GM21825 (cell line): ENCODE results near the gene MAVS.

Source experiments
- ATAC-seq: cut with Tn5 transposase; IDR thresholded peaks from one replicate; pipeline ENCODE4 v1.9.1; 2021; ENCODE audit warnings: mild to moderate bottlenecking, moderate library complexity; ENCODE audit not compliant: unreplicated experiment

The MAVS gene

GRCh38 chr20:3846740-3847428 lies at the start of gene MAVS:
TSS of gene MAVS (plus strand) at chr20:3846834. CDS start at chr20:3854625, 7,791 bp downstream.
- peak; percentile 95 for ATAC-seq

GRCh38 chr20:3797226-3797545 lies 49.4 kb upstream of the MAVS start:
- no peak for ATAC-seq

- ATAC-seq, result no peak
These were observed 48.9 kb upstream of the MAVS start for GRCh38 chr20:3797592-3798372.

GRCh38 chr20:3798373-3798768 lies 48.3 kb upstream of the MAVS start:
- no peak for ATAC-seq

- no peak for ATAC-seq
These were observed 47.8 kb upstream of the MAVS start for GRCh38 chr20:3798908-3799248.

- no peak for ATAC-seq
These were observed 46.3 kb upstream of the MAVS start for GRCh38 chr20:3800256-3800877.

- no peak for ATAC-seq
These were observed 45.8 kb upstream of the MAVS start for GRCh38 chr20:3800878-3801260.

GRCh38 chr20:3801299-3801698 lies 45.3 kb upstream of the MAVS start:
- ATAC-seq, result no peak

GRCh38 chr20:3801846-3802245 lies 44.8 kb upstream of the MAVS start:
- no peak for ATAC-seq

GRCh38 chr20:3802524-3803239 lies 44.0 kb upstream of the MAVS start:
- no peak for ATAC-seq

GRCh38 chr20:3803289-3803688 lies 43.3 kb upstream of the MAVS start:
- no peak for ATAC-seq

- no peak for ATAC-seq
These were observed 42.8 kb upstream of the MAVS start for GRCh38 chr20:3803854-3804253.

GRCh38 chr20:3804254-3804751 lies 42.3 kb upstream of the MAVS start:
- no peak for ATAC-seq

- ATAC-seq, result no peak
These were observed 41.9 kb upstream of the MAVS start for GRCh38 chr20:3804781-3805180.

- ATAC-seq, result no peak
These were observed 38.1 kb upstream of the MAVS start for GRCh38 chr20:3808544-3808943.

- ATAC-seq, result no peak
These were observed 35.0 kb upstream of the MAVS start for GRCh38 chr20:3811467-3812258.

- ATAC-seq, result no peak
These were observed 34.4 kb upstream of the MAVS start for GRCh38 chr20:3812259-3812681.

- no peak for ATAC-seq
These were observed 33.4 kb upstream of the MAVS start for GRCh38 chr20:3812975-3813847.

GRCh38 chr20:3813848-3814581 lies 32.6 kb upstream of the MAVS start:
- ATAC-seq, result no peak
